Activated CD4-positive, alpha-beta T cell treated with anti-CD3 and anti-CD28 coated beads, Interleukin-2, Interleukin-6, amounts not matched to agents 100 ng/mL and 50 ng/mL, durations not matched to agents 16 hours and 8 hours (primary cell): ENCODE results near the gene CYP2B6.
"Not testable (repeated sequence)": the region's sequence is repeated elsewhere in the genome, so short reads cannot be mapped to it uniquely, and the experiment has no call there.

ENCODE experiments used
- DNase-seq: peaks from one replicate; pipeline ENCODE4 v3.0.0-alpha.2; 2020

CYP2B6 gene

DNA sequence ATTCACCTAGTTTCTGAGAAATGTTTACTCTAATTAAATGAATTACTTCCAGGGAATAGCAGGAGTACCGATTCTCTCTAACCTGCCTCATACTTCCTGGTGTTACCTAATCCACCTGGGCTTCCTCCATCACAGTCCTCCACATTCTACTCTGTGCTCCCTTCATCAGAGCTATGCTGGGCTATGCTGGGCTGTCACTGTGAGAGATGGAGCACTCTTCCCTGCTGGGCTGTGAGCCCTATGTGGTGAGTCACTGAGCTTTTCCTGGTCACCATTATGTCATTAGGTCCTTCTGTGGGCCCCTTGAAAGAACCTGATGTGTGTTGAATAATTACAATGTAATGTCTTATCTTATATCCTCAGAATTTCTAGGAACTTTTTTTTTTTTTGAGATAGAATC, 54.0 kb downstream of the CYP2B6 start:
- DNase-seq = not testable (repeated sequence)

DNA sequence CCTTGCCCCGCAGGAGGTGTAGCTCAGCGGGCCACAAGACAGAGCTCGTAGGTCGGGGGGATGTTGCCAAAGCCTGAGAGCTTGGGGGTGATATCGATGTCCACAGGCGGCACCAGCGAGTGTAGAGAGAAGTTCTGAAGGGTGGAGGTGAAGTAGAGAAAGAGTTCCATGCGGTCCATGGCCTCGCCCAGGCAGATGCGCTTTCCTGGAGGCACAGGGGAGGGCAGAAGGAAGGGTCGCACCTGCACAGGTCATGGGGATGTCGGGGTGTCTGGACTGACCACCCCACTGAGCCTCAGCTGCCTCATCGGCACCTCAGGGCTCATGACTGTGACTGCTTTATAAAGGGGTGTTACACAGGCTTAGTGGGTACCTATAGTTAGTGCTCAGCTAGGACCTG, 59.3 kb downstream of the CYP2B6 start:
- DNase-seq = no peak

DNA sequence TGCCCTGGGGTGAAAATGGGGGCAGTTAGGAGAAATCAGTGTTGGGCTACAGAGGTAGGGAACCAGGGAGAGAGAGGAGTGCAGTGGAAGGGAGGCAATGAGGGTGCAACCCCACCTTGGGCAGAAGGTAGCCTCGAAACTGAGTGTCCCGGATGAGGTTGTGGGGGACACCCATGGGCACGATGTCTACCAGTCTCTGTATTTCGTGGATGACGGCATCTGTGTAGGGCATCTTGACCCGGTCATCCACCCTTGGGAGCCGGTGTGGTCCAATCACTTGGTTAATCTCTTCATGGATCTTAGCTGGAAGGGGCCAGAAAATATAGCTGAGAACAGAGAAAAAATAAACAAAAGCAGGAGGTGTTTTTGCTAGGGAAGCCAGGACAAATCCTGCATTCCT, 61.1 kb downstream of the CYP2B6 start:
- not testable (repeated sequence) for DNase-seq

DNA sequence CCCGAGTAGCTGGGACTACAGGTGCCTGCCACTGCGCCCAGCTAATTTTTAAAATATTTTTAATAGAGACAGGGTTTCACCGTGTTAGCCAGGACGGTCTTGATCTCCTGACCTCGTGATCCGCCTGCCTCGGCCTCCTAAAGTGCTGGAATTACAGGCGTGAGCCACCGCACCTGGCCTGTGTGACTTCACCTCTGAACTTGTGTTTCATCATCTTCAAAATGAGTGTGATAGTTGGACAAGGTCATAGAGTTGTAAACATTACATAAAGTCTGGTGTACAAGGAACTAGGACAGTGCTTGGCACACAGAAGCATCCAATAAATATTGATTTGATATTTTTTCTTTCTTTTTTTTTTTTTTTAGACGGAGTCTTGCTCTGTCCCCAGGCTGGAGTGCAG, 62.2 kb downstream of the CYP2B6 start:
- not testable (repeated sequence) for DNase-seq

DNA sequence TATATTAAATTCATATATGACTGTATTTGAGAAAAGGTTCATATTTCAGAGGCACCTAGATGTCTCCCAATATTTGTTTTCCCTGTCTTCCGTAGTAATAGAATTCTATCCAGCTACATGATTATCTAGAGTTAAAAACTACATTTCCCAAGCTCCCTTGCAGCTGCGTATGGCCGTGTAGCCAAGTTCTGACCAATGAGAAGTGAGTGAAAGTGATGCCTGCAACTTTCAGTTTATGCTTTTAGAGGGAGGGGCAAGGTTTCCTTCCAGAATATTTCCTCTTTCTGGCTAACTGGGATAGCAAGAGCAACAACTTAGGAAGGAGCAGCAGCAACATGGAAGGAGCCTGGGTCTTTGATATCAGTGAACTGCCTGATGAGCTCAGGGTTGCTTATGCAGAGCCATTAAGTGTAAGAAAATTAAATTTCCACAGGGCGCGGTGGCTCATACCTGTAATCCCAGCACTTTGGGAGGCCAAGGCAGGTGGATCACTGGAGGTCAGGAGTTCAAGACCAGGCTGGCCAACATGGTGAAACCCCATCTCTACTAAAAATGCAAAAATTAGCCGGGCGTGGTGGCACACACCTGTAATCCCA, 74.0 kb downstream of the CYP2B6 start:
- DNase-seq = peak; percentile 17
